Dendritic cell treated with granulocyte-macrophage colony-stimulating factor and Interleukin-4, amounts not matched to agents 40 ng/mL and 50 ng/mL, for 4 days (primary cell): ENCODE results near the gene NKTR.

Source experiments
- H3K27ac Mint-ChIP-seq: one replicate; pipeline ENCODE4 v1.8.0; 2022; ENCODE audit warnings: mild to moderate bottlenecking, mixed read lengths
- H3K27me3 Mint-ChIP-seq: one replicate; pipeline ENCODE4 v1.8.0; 2022; ENCODE audit warnings: mild to moderate bottlenecking, mixed read lengths
- H3K36me3 Mint-ChIP-seq: one replicate; pipeline ENCODE4 v1.8.0; 2022; ENCODE audit warnings: low read depth, mixed read lengths
- H3K4me1 Mint-ChIP-seq: one replicate; pipeline ENCODE4 v1.8.0; 2022; ENCODE audit warnings: low read depth, mixed read lengths
- H3K4me3 Mint-ChIP-seq: one replicate; pipeline ENCODE4 v1.8.0; 2022; ENCODE audit warnings: mild to moderate bottlenecking, moderate library complexity, mixed read lengths
- H3K9me3 Mint-ChIP-seq: one replicate; pipeline ENCODE4 v1.8.0; 2022; ENCODE audit warnings: mixed read lengths
- intact Hi-C: fragments of 100-400 bp; cut with micrococcal nuclease; formaldehyde crosslinking; loops from one replicate; pipeline ENCODE4 v1.15.0; 2022

Gene NKTR

GRCh38 chr3:42608581-42608980, 8.1 kb downstream of the NKTR start:
- peaks cover 6% of the 10 kb centered on the region for H3K4me1 Mint-ChIP-seq
- intact Hi-C loops, result no loop called here
- no peak overlapping the region for H3K4me3 Mint-ChIP-seq
- H3K27ac Mint-ChIP-seq, result peak overlapping the region; percentile 9
- no peaks in the 10 kb centered on the region for H3K9me3 Mint-ChIP-seq
- H3K36me3 Mint-ChIP-seq, result peaks cover 65% of the 10 kb centered on the region
- H3K27me3 Mint-ChIP-seq, result no peaks in the 10 kb centered on the region

GRCh38 chr3:42610976-42611375, 10.5 kb downstream of the NKTR start:
- H3K4me1 Mint-ChIP-seq, result peaks cover 10% of the 10 kb centered on the region
- H3K27ac Mint-ChIP-seq, result no peak overlapping the region
- H3K9me3 Mint-ChIP-seq, result no peaks in the 10 kb centered on the region
- peaks cover 50% of the 10 kb centered on the region for H3K36me3 Mint-ChIP-seq
- intact Hi-C loops, result no loop called here
- no peak overlapping the region for H3K4me3 Mint-ChIP-seq
- no peaks in the 10 kb centered on the region for H3K27me3 Mint-ChIP-seq

DNA sequence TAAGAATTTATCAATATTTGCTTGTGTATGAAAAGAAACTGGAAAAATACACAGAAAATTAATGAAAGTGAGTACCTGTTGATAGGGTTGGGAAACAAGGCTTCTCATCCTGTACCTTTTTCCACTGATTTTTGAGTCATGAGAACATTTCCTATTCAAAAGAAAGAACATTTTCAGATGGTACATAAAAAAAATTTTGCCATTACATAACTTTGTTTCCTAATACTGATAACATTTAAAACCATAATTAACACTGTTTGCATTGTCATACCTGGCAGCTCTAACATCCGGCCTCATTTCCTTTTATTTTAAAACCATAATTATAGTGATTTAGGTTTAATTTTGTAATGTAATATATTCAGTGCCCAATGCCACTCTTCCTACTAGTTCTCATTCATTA, 11.7 kb downstream of the NKTR start:
- H3K9me3 Mint-ChIP-seq, result no peaks in the 10 kb centered on the region
- peaks cover 53% of the 10 kb centered on the region for H3K36me3 Mint-ChIP-seq
- no peak overlapping the region for H3K4me3 Mint-ChIP-seq
- H3K27me3 Mint-ChIP-seq, result no peaks in the 10 kb centered on the region
- intact Hi-C loops, result no loop called here
- H3K4me1 Mint-ChIP-seq, result peaks cover 11% of the 10 kb centered on the region
- no peak overlapping the region for H3K27ac Mint-ChIP-seq

DNA sequence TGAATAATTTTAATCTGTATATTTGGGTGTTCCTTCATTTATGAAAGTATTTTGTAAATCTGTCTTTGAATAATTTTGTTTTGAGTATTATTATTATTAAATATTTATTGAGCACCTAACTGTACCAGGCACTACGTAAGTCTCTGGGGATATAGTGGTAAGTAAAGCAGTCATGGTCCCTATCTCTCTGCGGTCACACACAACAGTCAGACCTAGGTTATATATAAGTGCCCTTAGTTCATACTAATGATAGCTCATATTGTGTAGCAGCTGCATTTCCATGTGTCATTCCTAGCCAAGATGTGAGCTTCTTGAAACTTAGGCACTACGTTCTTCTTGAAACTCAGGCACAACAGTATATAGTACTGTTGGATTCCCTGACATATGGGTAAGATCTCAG, 12.4 kb downstream of the NKTR start:
- H3K9me3 Mint-ChIP-seq, result no peaks in the 10 kb centered on the region
- H3K27ac Mint-ChIP-seq, result no peak overlapping the region
- no peak overlapping the region for H3K4me3 Mint-ChIP-seq
- H3K36me3 Mint-ChIP-seq, result peaks cover 46% of the 10 kb centered on the region
- peaks cover 11% of the 10 kb centered on the region for H3K4me1 Mint-ChIP-seq
- intact Hi-C loops, result no loop called here
- no peaks in the 10 kb centered on the region for H3K27me3 Mint-ChIP-seq

DNA sequence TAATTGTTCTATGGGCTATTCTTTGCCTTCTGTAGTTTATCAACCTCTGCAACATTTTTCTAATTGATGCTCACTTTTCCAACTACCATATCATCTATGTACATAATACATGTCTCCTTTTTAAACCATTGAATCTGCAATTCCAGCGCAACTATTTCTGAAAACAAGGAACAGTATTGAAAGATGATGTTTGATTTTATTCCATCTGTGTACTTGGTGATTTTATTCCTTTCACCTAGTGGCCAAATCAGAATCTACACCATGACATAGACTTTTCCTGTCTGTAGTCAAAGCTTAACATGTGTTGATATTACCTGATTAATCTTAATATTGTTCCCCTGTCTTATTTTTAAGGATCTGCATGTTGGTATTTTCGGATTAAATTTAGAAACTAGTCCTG, 13.0 kb downstream of the NKTR start:
- no peak overlapping the region for H3K4me3 Mint-ChIP-seq
- H3K36me3 Mint-ChIP-seq, result peaks cover 44% of the 10 kb centered on the region
- H3K27me3 Mint-ChIP-seq, result no peaks in the 10 kb centered on the region
- peaks cover 11% of the 10 kb centered on the region for H3K4me1 Mint-ChIP-seq
- no peak overlapping the region for H3K27ac Mint-ChIP-seq
- intact Hi-C loops, result no loop called here
- H3K9me3 Mint-ChIP-seq, result no peaks in the 10 kb centered on the region

DNA sequence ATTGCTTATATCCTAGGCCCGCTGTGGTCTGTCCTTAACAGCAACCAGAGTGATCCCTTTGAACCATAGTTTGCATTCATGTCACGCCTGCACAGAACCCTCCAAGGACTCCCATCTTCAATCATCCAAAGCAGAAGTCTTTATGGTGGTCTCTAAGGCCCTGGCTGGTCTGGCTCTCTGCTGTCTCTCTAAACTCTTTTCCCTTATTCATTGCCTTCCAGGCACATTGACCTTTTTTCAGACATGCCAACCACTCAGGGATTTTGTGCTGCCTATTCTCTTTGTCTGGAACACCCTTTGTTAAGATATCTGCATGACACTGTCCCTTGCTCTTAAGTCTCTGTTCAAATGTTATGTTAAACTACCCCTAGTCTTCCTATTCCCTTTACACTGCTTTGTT, 31.1 kb downstream of the NKTR start:
- intact Hi-C loops, result no loop called here
- no peak overlapping the region for H3K27ac Mint-ChIP-seq
- H3K4me3 Mint-ChIP-seq, result no peak overlapping the region
- no peaks in the 10 kb centered on the region for H3K9me3 Mint-ChIP-seq
- no peaks in the 10 kb centered on the region for H3K27me3 Mint-ChIP-seq
- peaks cover 11% of the 10 kb centered on the region for H3K4me1 Mint-ChIP-seq
- H3K36me3 Mint-ChIP-seq, result peaks cover 54% of the 10 kb centered on the region

GRCh38 chr3:42632146-42632545, 31.7 kb downstream of the NKTR start:
- H3K27me3 Mint-ChIP-seq, result no peaks in the 10 kb centered on the region
- H3K4me3 Mint-ChIP-seq, result no peak overlapping the region
- H3K4me1 Mint-ChIP-seq, result peaks cover 9% of the 10 kb centered on the region
- intact Hi-C loops, result no loop called here
- H3K36me3 Mint-ChIP-seq, result peaks cover 54% of the 10 kb centered on the region
- no peaks in the 10 kb centered on the region for H3K9me3 Mint-ChIP-seq
- no peak overlapping the region for H3K27ac Mint-ChIP-seq

DNA sequence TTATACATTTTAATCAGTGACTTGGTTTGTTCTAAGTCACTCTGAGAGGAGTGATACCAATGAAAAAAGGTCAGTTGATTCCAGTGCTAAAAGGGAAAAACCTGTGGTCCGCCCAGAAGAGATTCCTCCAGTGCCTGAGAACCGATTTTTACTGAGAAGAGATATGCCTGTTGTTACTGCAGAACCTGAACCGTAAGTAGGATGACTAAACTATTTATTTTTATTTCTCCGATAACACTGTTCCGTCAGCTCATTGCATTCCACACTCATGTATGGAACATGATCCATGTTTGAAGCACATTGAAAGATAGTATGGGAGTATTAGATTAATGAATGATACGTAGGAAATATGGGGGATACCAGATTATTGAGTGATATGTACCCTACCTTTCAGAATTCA, 33.1 kb downstream of the NKTR start:
- no peaks in the 10 kb centered on the region for H3K9me3 Mint-ChIP-seq
- peaks cover 49% of the 10 kb centered on the region for H3K36me3 Mint-ChIP-seq
- H3K27ac Mint-ChIP-seq, result no peak overlapping the region
- no peak overlapping the region for H3K4me3 Mint-ChIP-seq
- H3K27me3 Mint-ChIP-seq, result no peaks in the 10 kb centered on the region
- peaks cover 4% of the 10 kb centered on the region for H3K4me1 Mint-ChIP-seq
- intact Hi-C loops, result no loop called here

DNA sequence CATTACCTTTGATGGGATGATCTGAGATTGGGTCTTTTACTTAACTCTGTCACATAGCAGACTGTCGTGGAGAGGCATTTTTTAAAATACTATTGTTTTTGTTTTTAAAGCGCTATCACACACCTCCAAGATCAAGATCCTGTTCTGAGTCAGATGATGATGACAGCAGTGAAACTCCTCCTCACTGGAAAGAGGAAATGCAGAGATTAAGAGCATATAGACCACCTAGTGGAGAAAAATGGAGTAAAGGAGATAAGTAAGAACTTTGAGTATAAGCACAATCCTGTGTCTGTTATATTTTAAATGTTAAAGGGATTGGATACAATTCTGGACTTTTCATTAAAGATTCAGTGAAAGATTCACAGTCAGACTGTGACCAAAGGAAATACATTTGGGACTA, 34.6 kb downstream of the NKTR start:
- Mint-ChIP-seq H3K36me3 (peaks cover 41% of the 10 kb centered on the region), H3K4me1 (peaks cover 4% of the 10 kb centered on the region), H3K9me3 (no peaks in the 10 kb centered on the region), H3K27ac (no peak overlapping the region), H3K4me3 (no peak overlapping the region), H3K27me3 (no peaks in the 10 kb centered on the region)
- intact Hi-C loops, result loop anchor here (2.0 kb wide), 1 partner anchor 34 kb away; the partner anchor contains the start of gene NKTR

DNA sequence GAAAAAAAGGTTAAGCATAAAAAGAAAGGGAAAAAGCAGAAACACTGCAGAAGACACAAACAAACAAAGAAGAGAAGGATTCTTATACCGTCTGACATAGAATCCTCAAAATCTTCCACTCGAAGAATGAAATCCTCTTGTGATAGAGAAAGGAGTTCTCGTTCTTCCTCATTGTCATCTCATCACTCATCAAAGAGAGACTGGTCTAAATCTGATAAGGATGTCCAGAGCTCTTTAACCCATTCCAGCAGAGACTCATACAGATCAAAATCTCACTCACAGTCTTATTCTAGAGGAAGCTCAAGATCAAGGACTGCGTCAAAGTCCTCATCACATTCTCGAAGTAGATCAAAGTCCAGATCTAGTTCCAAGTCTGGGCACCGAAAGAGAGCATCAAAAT, 36.5 kb downstream of the NKTR start:
- Mint-ChIP-seq H3K36me3 (peaks cover 24% of the 10 kb centered on the region), H3K4me3 (no peak overlapping the region), H3K9me3 (no peaks in the 10 kb centered on the region), H3K27me3 (no peaks in the 10 kb centered on the region), H3K27ac (no peak overlapping the region), H3K4me1 (peaks cover 11% of the 10 kb centered on the region)
- intact Hi-C loops, result no loop called here

- Mint-ChIP-seq H3K9me3 (no peaks in the 10 kb centered on the region), H3K4me3 (no peak overlapping the region), H3K36me3 (peaks cover 24% of the 10 kb centered on the region), H3K27ac (no peak overlapping the region), H3K4me1 (peaks cover 7% of the 10 kb centered on the region), H3K27me3 (no peaks in the 10 kb centered on the region)
- intact Hi-C loops, result no loop called here
These were observed 37.9 kb downstream of the NKTR start for GRCh38 chr3:42638339-42638842.

GRCh38 chr3:42639192-42639591, 38.7 kb downstream of the NKTR start:
- Mint-ChIP-seq H3K27ac (no peak overlapping the region), H3K27me3 (no peaks in the 10 kb centered on the region), H3K4me3 (no peak overlapping the region), H3K4me1 (peaks cover 7% of the 10 kb centered on the region), H3K9me3 (no peaks in the 10 kb centered on the region), H3K36me3 (peaks cover 24% of the 10 kb centered on the region)
- intact Hi-C loops, result no loop called here

GRCh38 chr3:42640129-42640528, 39.6 kb downstream of the NKTR start:
- Mint-ChIP-seq H3K27ac (peak overlapping the region; percentile 21), H3K27me3 (no peaks in the 10 kb centered on the region), H3K4me1 (peaks cover 7% of the 10 kb centered on the region), H3K36me3 (peaks cover 33% of the 10 kb centered on the region), H3K9me3 (no peaks in the 10 kb centered on the region), H3K4me3 (no peak overlapping the region)
- intact Hi-C loops, result no loop called here

DNA sequence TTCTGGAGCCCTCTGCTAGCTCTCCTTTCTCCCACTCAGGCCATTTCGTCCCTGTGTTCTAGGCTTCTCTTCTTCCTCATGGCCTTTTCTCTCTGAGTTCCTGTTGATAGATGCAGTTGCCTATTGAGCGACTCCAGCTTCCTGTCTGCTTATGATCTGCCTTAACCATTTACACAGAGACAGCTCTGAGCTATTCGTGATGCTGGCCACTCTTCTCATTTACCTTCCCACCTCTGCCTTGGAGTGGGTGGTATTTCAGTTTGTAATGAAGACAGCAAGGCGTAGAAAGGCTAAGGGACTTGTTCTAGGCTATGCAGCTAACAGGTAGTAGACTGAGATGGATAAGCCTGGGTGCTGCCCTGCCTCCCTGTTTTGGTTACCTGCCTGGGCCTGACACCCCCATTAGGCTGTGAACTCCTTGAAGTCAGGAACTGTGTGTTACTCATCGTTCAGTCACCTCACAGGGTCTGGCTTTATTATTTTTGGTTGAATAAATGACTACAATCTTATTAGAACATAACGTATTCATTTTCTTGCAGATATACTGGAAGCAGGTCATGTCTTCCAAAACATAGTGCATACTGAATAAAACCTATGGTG, 40.4 kb downstream of the NKTR start:
- no peaks in the 10 kb centered on the region for H3K27me3 Mint-ChIP-seq
- H3K4me3 Mint-ChIP-seq, result no peak overlapping the region
- no peaks in the 10 kb centered on the region for H3K9me3 Mint-ChIP-seq
- H3K27ac Mint-ChIP-seq, result peak overlapping the region; percentile 21
- H3K36me3 Mint-ChIP-seq, result peaks cover 38% of the 10 kb centered on the region
- H3K4me1 Mint-ChIP-seq, result peaks cover 7% of the 10 kb centered on the region
- intact Hi-C loops, result no loop called here

- intact Hi-C loops, result no loop called here
- H3K36me3 Mint-ChIP-seq, result peaks cover 83% of the 10 kb centered on the region
- no peak overlapping the region for H3K4me3 Mint-ChIP-seq
- H3K9me3 Mint-ChIP-seq, result no peaks in the 10 kb centered on the region
- no peak overlapping the region for H3K27ac Mint-ChIP-seq
- H3K27me3 Mint-ChIP-seq, result no peaks in the 10 kb centered on the region
- peaks cover 50% of the 10 kb centered on the region for H3K4me1 Mint-ChIP-seq
These were observed 47.5 kb downstream of the NKTR start for GRCh38 chr3:42647821-42648459.
